ENCODE data around the gene PRCP.

- TF ChIP-seq CTCF (IDR thresholded peaks at IDR 0.05; ENCODE audit: insufficient read depth, low read length, poor library complexity, severe bottlenecking) (no peak), EZH2phosphoT487 (conservative IDR thresholded peaks at IDR 0.05; ENCODE audit: low read length) (no peak)
Measured at GRCh38 chr11:82937554-82937953, 37.3 kb upstream of the PRCP start.
